K562 (cell line): Measurements from ENCODE around the gene TNIK.

Source experiments
- EHMT2 ChIP-seq: fragments of 450-650 bp; IDR thresholded peaks from 2 replicates; pipeline ENCODE4 v1.6.1; 2018; ENCODE audit warnings: antibody characterized with exemption
- ESRRA ChIP-seq: fragments of 450-650 bp; IDR thresholded peaks from 2 replicates; pipeline ENCODE4 v1.6.1; 2014; ENCODE audit warnings: low read depth, mild to moderate bottlenecking, moderate library complexity, borderline replicate concordance
- IRF1 ChIP-seq: sonication (generic); formaldehyde crosslinking; IDR thresholded peaks from 2 replicates; pipeline ENCODE4 v1.8.0; 2022; ENCODE audit warnings: missing genetic modification reagents, mild to moderate bottlenecking, borderline replicate concordance
- MAFK ChIP-seq: IDR thresholded peaks from 2 replicates; pipeline ENCODE4 v1.6.1; 2011; ENCODE audit warnings: low read length, improper control_type of control experiment
- MTF1 ChIP-seq: fragments of 250-450 bp; sonication (Bioruptor Pico); IDR thresholded peaks from 2 replicates; pipeline ENCODE4 v1.9.0; 2021; ENCODE audit warnings: moderate library complexity, mild to moderate bottlenecking, inconsistent platforms, borderline replicate concordance
- PHTF2 ChIP-seq: fragments of 250-450 bp; sonication (Bioruptor Pico); IDR thresholded peaks from 2 replicates; pipeline ENCODE4 v1.5.0; 2021; ENCODE audit warnings: mild to moderate bottlenecking
- TAL1 ChIP-seq: fragments of 450-650 bp; IDR thresholded peaks from 2 replicates; pipeline ENCODE4 v1.6.1; 2016; ENCODE audit warnings: mild to moderate bottlenecking
- USF1 ChIP-seq: sonication (generic); formaldehyde crosslinking; IDR thresholded peaks from 2 replicates; pipeline ENCODE4 v1.9.0; 2022; ENCODE audit warnings: mild to moderate bottlenecking, missing genetic modification reagents
- ZBTB2 ChIP-seq: fragments of 450-650 bp; IDR thresholded peaks from 2 replicates; pipeline ENCODE4 v1.6.1; 2016; ENCODE audit warnings: antibody characterized with exemption
- ZBTB7A ChIP-seq: IDR thresholded peaks from 2 replicates; pipeline ENCODE4 v1.6.1; 2011; ENCODE audit warnings: low read depth, mild to moderate bottlenecking, low read length, moderate library complexity, borderline replicate concordance; ENCODE audit not compliant: control insufficient read depth
- ZEB2 ChIP-seq: fragments of 450-650 bp; IDR thresholded peaks from 2 replicates; pipeline ENCODE4 v1.6.1; 2016
- ZNF384 ChIP-seq: IDR thresholded peaks from 2 replicates; pipeline ENCODE4 v1.6.1; 2012; ENCODE audit warnings: low read depth, low read length, improper control_type of control experiment
- TF ChIP-seq, protein P1 (sequence below): fragments of 450-650 bp; formaldehyde crosslinking; IDR thresholded peaks from 2 replicates; pipeline ENCODE4 v1.4.0; 2022; ENCODE audit warnings: mild to moderate bottlenecking, moderate library complexity
- TF ChIP-seq, protein P2 (sequence below): sonication (generic); formaldehyde crosslinking; IDR thresholded peaks from 2 replicates; pipeline ENCODE4 v1.8.1; 2022; ENCODE audit warnings: missing genetic modification reagents

- TF ChIP-seq IRF1 (CRISPR knock-in tag) (no peak), ZBTB2 (no peak), USF1 (no peak), MAFK (no peak), PHTF2 (CRISPR knock-in tag) (no peak), ZNF384 (no peak), ESRRA (no peak), ZEB2 (no peak), TAL1 (no peak), MTF1 (CRISPR knock-in tag) (no peak), EHMT2 (no peak), ZBTB7A (no peak)
- TF ChIP-seq, protein P1, sequence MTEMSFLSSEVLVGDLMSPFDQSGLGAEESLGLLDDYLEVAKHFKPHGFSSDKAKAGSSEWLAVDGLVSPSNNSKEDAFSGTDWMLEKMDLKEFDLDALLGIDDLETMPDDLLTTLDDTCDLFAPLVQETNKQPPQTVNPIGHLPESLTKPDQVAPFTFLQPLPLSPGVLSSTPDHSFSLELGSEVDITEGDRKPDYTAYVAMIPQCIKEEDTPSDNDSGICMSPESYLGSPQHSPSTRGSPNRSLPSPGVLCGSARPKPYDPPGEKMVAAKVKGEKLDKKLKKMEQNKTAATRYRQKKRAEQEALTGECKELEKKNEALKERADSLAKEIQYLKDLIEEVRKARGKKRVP (CRISPR knock-in tag), result no peak
- TF ChIP-seq, protein P2, sequence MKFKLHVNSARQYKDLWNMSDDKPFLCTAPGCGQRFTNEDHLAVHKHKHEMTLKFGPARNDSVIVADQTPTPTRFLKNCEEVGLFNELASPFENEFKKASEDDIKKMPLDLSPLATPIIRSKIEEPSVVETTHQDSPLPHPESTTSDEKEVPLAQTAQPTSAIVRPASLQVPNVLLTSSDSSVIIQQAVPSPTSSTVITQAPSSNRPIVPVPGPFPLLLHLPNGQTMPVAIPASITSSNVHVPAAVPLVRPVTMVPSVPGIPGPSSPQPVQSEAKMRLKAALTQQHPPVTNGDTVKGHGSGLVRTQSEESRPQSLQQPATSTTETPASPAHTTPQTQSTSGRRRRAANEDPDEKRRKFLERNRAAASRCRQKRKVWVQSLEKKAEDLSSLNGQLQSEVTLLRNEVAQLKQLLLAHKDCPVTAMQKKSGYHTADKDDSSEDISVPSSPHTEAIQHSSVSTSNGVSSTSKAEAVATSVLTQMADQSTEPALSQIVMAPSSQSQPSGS (CRISPR knock-in tag), result no peak
Observed at GRCh38 chr3:171353423-171353822, 106.8 kb downstream of the TNIK start.
